G401.6 (cell line): ENCODE results near the gene TENM3.

ENCODE experiments used
- FAIRE-seq: peaks from 2 replicates; lab custom pipeline; 2012; peaks lifted over from hg19 to GRCh38; lab: Jason Lieb, UNC

TENM3 gene

DNA sequence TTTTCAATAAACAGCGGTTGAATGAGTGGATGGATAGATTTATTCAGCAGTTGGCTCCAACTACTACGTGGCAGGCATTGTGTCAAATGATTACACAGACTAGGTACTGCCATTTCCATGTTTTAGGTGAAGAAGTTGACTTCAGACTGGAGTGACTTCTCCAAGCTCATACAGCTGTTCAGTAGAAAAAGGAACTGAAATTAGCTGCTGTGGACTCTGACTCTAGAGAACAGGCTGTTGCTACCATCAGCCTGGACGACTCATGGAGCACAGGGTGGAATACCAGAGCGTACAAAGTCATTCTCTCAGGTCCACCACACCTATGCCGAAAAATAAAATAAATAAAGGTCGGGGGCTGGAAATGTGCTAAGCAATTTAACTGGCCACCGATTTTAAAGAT lies 45.3 kb downstream of the TENM3 start:
- no peak for FAIRE-seq

- FAIRE-seq, result no peak
These were observed 46.6 kb downstream of the TENM3 start for GRCh38 chr4:182289809-182290208.

GRCh38 chr4:182291175-182291574 lies 48.0 kb downstream of the TENM3 start:
- FAIRE-seq, result no peak

DNA sequence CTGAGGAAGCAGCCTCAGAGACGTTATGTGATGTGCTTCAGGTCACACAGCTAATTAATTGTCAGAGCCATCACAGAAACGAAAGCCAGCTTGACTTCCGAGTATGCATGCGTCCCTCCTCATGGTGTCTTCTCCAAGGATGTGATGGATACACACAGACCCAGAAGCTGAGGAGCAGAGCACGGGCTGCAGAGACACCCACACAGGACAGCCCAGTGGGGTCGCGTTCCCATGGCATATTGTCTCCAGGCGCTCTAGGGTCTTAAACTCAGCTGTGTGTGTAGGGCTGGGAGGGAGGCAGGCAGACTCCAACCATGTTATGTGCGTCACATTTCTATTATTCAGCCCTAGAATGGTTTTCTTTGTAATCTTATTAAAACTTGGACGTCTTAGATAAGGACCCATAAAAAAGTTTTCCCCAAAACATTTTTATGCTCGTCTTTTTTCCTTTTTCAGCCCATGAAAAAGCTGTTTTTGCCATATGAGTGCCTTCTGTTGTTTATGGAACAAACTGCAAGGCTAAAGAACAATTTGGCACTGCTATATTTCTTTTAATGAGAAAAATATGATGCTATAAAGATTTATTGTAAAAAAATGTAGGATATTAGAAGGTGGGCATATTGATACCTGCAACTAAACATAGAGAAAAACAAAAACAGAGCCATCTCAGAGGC lies 48.5 kb downstream of the TENM3 start:
- FAIRE-seq, result no peak

GRCh38 chr4:182292612-182293011 lies 49.4 kb downstream of the TENM3 start:
- FAIRE-seq, result no peak

- FAIRE-seq, result no peak
These were observed 50.6 kb downstream of the TENM3 start for GRCh38 chr4:182293691-182294255.

- no peak for FAIRE-seq
These were observed 51.2 kb downstream of the TENM3 start for GRCh38 chr4:182294451-182294850.

DNA sequence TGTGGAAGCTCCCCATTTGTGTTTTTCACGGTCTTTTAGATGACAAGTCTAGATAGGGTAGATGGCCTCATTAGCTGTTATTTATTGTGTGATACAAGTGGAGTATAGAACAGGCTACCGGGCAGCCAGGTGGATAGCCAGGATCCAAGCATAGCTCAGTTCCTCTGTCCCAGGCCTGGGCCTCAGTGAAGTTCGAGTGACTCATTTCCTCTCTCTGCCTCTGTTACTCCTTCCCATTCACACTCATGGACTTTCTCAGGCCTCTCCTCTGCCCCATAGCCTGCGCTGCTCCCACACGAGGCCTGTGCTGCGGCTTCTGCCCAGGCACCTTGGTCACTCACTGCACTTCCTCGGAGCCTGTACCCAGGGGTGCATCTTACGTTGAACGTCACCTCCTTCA lies 54.5 kb downstream of the TENM3 start:
- no peak for FAIRE-seq

- FAIRE-seq, result no peak
These were observed 58.5 kb downstream of the TENM3 start for GRCh38 chr4:182301736-182302135.

GRCh38 chr4:182303847-182304246 lies 60.6 kb downstream of the TENM3 start:
- FAIRE-seq, result no peak

DNA sequence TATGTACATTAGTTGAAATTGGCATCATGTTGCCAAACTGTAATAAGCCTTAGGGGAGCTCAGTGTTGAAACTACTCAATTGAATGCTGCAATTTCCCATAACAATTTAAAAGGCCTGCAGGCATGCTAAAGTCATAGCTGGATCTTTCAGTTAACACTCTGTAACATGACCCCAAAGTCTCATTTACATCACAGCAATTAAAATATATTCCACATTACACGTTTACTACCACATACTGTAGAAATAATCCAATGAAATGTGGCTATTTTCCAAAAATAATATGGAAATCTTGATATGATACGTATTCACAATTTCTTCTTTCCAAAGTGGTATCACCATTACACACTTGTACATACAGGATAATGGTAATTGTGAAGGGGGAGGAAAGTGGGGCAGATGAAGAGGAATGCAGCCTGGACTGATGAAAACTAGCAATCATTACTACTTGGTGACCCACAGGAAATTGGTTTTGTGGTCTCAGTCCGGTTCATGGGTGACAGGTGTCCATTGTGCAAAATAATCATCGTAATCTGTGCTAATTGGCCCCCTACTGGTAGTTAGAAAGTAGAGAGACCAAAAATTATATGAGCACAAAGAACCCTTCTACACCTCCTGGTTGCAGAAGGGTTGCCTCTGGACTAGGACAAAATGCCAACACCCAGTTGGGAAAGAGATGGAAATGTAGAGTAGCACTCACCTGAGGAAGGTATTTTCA lies 63.7 kb downstream of the TENM3 start:
- no peak for FAIRE-seq

- FAIRE-seq, result no peak
These were observed 64.5 kb downstream of the TENM3 start for GRCh38 chr4:182307746-182308145.

- no peak for FAIRE-seq
These were observed 66.7 kb downstream of the TENM3 start for GRCh38 chr4:182309877-182310276.

DNA sequence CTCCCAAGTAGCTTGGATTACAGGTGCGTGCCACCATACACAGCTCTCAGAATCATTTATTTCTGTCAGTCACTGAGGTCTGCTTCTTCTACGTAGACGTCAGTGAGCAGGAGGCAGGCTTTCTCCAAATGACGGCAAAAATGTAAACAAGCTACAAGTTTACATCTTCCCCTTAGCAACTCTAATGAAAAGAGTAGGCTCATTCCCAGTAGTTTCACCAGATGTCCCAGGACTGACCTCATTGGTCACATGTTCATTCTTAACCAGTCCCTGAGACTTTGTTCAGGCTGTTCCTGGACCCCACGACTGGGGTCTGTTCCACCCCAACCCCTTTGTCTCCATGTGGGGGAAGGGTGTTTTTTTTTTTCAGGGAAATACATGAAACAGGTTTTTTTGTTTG lies 67.1 kb downstream of the TENM3 start:
- FAIRE-seq, result no peak

- no peak for FAIRE-seq
These were observed 67.8 kb downstream of the TENM3 start for GRCh38 chr4:182310962-182311361.

GRCh38 chr4:182314537-182314936 lies 71.3 kb downstream of the TENM3 start:
- FAIRE-seq, result no peak

DNA sequence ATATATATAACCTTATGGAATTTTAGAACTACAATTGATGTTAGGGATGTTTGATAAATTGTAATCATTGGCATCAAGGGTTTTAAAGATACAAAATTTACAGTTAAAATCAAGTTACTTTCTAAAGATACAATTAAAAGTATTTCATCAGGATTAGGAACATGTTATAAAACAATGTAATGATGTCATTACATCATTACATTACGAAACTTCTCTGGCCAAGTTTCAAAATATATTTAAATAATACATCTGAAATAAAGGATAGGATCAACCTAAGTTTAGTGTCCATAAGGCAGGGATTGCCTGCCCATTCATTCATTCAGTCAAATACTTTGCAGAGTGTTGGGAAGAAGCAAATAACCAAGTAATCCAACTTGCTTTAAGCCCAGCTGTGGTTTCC lies 75.1 kb downstream of the TENM3 start:
- FAIRE-seq, result no peak

DNA sequence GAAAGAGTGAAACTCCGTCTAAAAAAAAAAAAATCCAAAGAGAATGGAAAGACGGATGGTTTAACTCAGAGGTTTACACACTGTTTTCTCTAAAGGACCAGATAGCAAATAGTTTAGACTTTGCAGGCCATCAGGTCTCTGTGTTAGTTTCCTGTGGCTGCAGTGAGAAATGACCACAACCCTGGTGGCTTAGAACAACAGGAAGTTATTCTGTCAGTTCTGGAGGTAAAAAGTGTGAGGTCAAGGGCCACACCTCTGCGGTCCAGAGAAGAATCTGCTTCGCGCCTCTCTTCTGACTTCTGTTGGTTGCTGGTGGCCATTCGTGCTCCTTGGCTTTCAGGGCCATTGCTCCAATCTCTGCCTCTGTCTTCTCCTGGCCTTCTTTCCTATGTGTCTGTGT lies 76.9 kb downstream of the TENM3 start:
- no peak for FAIRE-seq

DNA sequence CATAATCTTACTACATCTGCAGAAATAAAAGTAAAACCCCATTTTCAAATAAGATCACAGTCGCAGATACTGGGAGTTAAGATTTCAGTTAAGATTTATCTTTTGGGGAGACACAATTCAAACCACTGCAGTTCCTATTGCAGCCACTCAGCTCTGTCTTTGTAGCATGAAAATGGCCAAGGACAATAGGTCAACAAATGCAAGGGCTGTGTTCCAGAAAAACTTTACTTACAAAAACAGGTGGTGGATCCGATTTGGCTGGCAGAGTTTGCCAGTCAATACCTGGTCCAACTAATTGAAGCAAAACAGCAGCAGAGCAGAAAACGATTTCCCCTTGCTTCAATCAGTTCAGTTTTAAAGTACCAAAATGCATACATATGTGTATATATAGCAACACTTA lies 77.4 kb downstream of the TENM3 start:
- FAIRE-seq, result no peak

DNA sequence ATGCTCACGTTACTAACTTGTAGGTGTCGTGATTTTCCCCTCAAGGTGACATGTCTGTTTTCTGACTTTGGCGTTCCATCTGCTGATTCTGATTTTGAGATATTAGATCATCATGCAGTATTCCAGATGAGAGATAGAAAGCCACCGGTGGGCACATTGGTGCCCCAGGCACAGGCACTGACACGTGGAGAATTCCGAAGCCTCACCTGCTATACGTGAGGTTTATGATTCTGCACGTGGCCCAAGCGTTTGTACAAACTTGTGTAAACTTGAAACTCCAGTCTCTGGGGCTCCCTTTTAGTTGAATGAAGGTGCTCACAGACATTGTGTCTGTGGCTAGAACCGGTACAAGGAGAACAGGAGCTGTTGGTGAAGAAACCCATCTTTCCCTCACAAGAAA lies 81.1 kb downstream of the TENM3 start:
- FAIRE-seq, result no peak

DNA sequence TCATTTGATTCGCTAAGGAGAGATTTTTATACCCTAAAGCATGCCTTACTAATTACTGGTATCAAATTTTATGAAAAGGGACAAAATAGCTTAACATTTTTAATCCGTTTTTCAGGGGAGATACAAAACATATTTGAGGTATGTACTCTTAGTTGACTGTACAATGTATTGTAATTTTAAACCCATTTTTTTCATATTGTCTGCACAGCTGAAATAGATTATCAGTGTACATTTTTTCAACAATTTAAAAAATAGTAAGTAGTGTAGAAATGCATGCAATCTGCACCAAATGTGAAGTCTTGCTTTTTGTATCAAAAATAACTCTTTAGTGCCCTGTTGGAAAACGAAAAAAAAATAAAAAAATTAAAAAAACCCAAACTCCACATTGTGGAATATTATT lies 82.2 kb downstream of the TENM3 start:
- FAIRE-seq, result no peak

GRCh38 chr4:182325848-182326255 lies 82.7 kb downstream of the TENM3 start:
- FAIRE-seq, result no peak

DNA sequence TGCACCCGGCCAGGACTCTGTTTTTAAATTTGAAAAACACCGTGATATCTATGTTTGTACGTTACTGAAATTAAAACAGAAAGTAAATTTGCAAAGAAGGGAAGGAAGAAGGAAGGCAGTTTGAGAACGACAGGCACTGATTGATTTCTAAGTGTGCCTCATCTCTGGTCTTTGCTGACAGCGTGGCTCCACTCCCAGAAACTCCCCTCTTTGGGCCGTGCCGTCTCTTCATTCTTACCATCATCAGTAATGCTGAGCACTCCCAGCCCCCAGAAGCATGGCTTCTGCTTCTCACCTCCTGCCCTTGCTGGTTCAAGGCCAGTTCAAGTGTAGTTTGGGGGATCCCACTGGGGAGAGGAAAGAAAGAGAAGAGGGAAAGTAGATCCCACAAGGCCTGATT lies 85.3 kb downstream of the TENM3 start:
- no peak for FAIRE-seq

DNA sequence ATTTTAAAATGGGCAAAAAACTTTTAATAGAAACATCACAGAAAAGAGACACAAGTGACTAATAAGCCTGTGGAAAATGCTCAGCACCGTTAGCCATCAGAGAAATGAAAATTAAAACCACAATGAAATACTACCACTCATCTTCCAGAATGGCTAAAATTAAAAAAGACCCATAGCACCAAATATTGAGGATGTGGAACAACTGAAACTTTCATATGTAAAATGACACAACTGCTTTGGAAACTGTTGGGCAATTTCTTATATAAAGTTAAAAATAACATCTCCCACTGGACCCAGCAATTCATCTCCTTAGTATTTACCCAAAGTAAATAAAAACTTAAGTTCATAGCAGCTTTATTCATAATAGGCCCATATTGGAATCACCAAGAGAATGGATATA lies 94.2 kb downstream of the TENM3 start:
- FAIRE-seq, result no peak
